Measurements from ENCODE around the gene MAD1L1.

Gene MAD1L1

DNA sequence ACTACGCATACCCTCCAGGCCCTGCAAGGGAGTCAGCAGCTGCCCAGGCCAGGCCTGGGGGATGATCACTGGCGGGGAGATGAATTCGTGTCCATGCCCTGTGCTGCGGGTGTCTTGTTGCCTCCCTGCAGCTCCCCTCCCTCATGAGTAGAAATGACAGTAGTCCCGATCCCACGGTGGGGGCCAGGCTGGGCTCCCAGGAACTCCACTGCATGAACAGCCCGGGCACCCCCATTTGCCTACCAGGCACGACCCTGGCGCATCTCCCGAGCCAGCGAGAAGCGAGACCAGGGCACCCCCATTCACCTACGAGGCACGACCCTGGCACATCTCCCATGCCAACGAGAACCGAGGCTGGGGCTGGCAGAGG lies 316.2 kb downstream of the MAD1L1 start:
- Histone ChIP-seq H3K27me3 (replicated peaks; ENCODE audit: control insufficient read depth, insufficient read depth, low read length, poor library complexity, severe bottlenecking) (no peaks in the 10 kb centered on the region), H3K9me3 (ENCODE audit: control insufficient read depth, low read length) (no peaks in the 10 kb centered on the region), H3K27ac (ENCODE audit: insufficient read depth, low read length, poor library complexity, severe bottlenecking) (no peak overlapping the region), H3K4me1 (ENCODE audit: control insufficient read depth, insufficient read depth, low read length, poor library complexity, severe bottlenecking) (peaks cover 19% of the 10 kb centered on the region), H3K4me3 (ENCODE audit: insufficient read depth, low read depth, low read length, poor library complexity, severe bottlenecking) (no peak overlapping the region), H3K36me3 (ENCODE audit: control insufficient read depth, insufficient read depth, low read length) (peaks cover 20% of the 10 kb centered on the region)
- DNase-seq = no peak

DNA sequence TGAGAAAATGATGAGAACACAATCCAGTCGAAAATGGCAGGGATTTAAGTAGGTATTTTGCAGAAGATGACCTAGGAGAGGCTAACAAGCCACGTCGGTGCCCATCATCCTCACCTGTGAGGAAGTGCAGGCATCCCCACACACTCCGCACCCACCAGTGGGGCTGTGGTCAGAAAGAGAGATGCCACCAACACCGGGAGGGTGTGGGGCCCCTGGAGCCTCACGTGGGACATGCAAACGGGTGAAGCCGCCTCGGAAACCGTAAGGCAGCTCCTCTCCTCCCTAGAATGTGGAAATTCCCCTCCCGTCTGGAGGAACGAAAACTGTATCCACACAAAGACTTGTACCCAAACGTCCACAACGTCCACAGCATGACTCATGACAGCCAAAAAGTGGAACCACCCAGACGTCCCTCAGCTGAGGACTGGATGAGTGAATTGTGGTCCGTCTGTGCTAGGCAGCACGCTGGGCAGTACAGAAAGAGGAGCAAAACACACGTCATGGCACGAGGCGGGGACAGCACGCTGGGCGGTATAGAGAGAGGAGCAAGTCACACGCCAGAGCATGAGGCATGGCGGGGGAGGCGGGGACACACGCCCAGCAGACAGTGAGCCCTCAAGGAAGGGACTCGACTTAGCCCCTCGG lies 316.7 kb downstream of the MAD1L1 start:
- H3K9me3 ChIP-seq (ENCODE audit: control insufficient read depth, low read length) = no peaks in the 10 kb centered on the region
- no peaks in the 10 kb centered on the region for H3K27me3 ChIP-seq (replicated peaks; ENCODE audit: control insufficient read depth, insufficient read depth, low read length, poor library complexity, severe bottlenecking)
- H3K27ac ChIP-seq (ENCODE audit: insufficient read depth, low read length, poor library complexity, severe bottlenecking) = no peak overlapping the region
- peaks cover 19% of the 10 kb centered on the region for H3K4me1 ChIP-seq (ENCODE audit: control insufficient read depth, insufficient read depth, low read length, poor library complexity, severe bottlenecking)
- peaks cover 21% of the 10 kb centered on the region for H3K36me3 ChIP-seq (ENCODE audit: control insufficient read depth, insufficient read depth, low read length)
- no peak for DNase-seq
- no peak overlapping the region for H3K4me3 ChIP-seq (ENCODE audit: insufficient read depth, low read depth, low read length, poor library complexity, severe bottlenecking)

DNA sequence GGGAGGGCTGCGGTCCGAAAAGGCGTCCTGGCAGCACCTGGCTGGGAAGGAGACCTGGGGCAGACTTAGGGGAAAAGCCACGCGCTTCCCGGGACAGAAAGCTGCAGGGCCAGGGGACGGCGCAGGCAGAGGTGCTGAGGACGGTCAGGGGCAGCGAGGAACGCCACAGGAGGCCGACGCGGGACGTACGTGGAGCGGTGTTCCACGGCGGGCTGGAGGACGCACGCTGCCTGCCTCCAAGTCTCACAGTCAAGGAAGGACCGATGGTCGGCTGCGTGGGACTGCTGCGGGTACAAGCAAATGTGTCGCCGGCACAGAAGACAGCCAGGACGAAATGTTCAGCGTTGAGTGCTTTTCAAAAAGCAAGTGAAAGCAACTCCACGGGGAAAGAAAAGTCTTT lies 317.4 kb downstream of the MAD1L1 start:
- DNase-seq = no peak
- H3K4me1 ChIP-seq (ENCODE audit: control insufficient read depth, insufficient read depth, low read length, poor library complexity, severe bottlenecking) = peaks cover 12% of the 10 kb centered on the region
- no peak overlapping the region for H3K4me3 ChIP-seq (ENCODE audit: insufficient read depth, low read depth, low read length, poor library complexity, severe bottlenecking)
- H3K36me3 ChIP-seq (ENCODE audit: control insufficient read depth, insufficient read depth, low read length) = peaks cover 27% of the 10 kb centered on the region
- H3K27me3 ChIP-seq (replicated peaks; ENCODE audit: control insufficient read depth, insufficient read depth, low read length, poor library complexity, severe bottlenecking) = no peaks in the 10 kb centered on the region
- no peaks in the 10 kb centered on the region for H3K9me3 ChIP-seq (ENCODE audit: control insufficient read depth, low read length)
- H3K27ac ChIP-seq (ENCODE audit: insufficient read depth, low read length, poor library complexity, severe bottlenecking) = no peak overlapping the region

DNA sequence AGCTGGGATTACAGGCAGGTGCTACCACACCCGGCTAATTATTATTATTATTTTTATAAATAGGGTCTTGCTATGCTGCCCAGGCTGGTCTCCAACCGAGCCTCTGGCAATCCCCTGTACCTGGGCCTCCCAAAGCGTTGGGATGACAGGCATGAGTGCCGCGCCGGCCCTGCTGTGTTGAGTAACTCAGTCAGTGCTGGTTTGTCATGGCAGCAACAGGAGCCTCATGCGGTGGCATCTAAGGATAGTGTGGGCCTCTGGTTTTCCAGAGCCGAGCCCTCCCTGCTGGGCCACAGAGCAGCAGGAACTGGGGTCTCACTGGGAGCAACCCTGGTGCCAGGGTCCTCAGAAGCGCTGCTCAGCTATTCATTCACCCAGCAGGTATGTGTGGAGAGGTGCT lies 318.0 kb downstream of the MAD1L1 start:
- Histone ChIP-seq H3K4me3 (ENCODE audit: insufficient read depth, low read depth, low read length, poor library complexity, severe bottlenecking) (no peak overlapping the region), H3K27ac (ENCODE audit: insufficient read depth, low read length, poor library complexity, severe bottlenecking) (no peak overlapping the region), H3K36me3 (ENCODE audit: control insufficient read depth, insufficient read depth, low read length) (peaks cover 32% of the 10 kb centered on the region), H3K27me3 (replicated peaks; ENCODE audit: control insufficient read depth, insufficient read depth, low read length, poor library complexity, severe bottlenecking) (no peaks in the 10 kb centered on the region), H3K4me1 (ENCODE audit: control insufficient read depth, insufficient read depth, low read length, poor library complexity, severe bottlenecking) (peaks cover 7% of the 10 kb centered on the region), H3K9me3 (ENCODE audit: control insufficient read depth, low read length) (no peaks in the 10 kb centered on the region)
- DNase-seq = no peak

DNA sequence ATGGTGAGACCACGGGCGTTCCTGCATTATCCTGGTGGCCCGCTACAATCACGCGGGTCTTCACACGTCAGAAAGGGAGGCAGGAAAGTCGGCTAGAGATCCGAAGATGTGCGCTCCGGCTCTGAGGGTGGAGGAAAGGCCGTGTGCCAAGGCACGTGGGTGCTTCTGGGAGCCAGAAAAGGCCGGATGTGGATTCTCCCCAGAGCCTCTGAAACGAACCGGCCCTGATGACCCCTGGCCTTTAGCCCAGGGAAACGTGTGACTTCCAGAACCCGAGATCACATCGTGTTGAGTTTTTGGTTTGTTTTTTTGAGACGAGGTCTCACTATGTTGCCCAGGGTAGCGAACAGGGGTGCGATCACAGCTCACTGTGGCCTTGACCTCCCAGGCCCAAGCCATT lies 318.4 kb downstream of the MAD1L1 start:
- Histone ChIP-seq H3K9me3 (ENCODE audit: control insufficient read depth, low read length) (no peaks in the 10 kb centered on the region), H3K4me1 (ENCODE audit: control insufficient read depth, insufficient read depth, low read length, poor library complexity, severe bottlenecking) (peaks cover 2% of the 10 kb centered on the region), H3K36me3 (ENCODE audit: control insufficient read depth, insufficient read depth, low read length) (peaks cover 36% of the 10 kb centered on the region), H3K27me3 (replicated peaks; ENCODE audit: control insufficient read depth, insufficient read depth, low read length, poor library complexity, severe bottlenecking) (no peaks in the 10 kb centered on the region), H3K27ac (ENCODE audit: insufficient read depth, low read length, poor library complexity, severe bottlenecking) (no peak overlapping the region), H3K4me3 (ENCODE audit: insufficient read depth, low read depth, low read length, poor library complexity, severe bottlenecking) (no peak overlapping the region)
- DNase-seq = no peak

DNA sequence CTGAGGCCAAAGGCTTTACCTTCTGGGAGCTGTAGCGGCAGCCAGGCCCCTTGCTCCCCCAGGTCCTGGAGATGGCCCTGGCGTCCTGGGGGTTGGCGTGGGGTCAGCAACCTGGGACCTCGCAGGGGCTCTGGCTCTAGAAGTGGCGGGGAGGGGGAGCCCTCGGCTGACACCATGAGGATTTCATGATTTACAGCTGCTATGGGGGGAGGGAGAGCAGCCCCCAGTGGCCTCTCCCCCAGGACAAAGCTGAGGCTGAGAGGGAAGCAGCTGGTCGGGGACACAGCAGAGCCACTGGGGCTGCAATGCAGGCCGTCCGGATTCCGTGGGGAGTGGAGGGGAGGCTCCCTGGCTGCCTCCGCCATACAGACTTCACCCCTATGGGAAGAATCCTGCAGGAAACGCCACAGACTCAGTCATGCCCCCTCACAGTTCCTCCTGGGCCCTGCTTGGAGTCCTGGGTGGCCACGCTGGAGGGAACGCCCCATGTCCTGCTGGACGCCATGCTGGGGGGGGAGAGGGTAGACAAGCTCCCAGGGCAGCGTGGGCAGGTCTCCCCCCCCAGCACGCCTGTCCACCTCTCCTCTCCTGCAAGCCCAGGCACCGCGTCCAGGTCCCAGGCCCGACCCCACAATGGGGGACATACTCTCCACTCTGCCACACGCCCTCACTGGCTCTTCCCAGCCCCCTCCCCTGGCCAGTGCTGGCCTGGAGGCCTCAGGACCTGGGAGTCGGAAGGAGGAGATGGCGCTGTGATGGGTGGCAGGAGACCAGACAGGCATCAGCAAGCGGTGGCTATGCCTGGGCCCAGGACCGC lies 319.1 kb downstream of the MAD1L1 start:
- Histone ChIP-seq H3K4me3 (ENCODE audit: insufficient read depth, low read depth, low read length, poor library complexity, severe bottlenecking) (no peak overlapping the region), H3K9me3 (ENCODE audit: control insufficient read depth, low read length) (no peaks in the 10 kb centered on the region), H3K36me3 (ENCODE audit: control insufficient read depth, insufficient read depth, low read length) (peaks cover 36% of the 10 kb centered on the region), H3K27me3 (replicated peaks; ENCODE audit: control insufficient read depth, insufficient read depth, low read length, poor library complexity, severe bottlenecking) (no peaks in the 10 kb centered on the region), H3K4me1 (ENCODE audit: control insufficient read depth, insufficient read depth, low read length, poor library complexity, severe bottlenecking) (no peaks in the 10 kb centered on the region), H3K27ac (ENCODE audit: insufficient read depth, low read length, poor library complexity, severe bottlenecking) (no peak overlapping the region)
- no peak for DNase-seq

DNA sequence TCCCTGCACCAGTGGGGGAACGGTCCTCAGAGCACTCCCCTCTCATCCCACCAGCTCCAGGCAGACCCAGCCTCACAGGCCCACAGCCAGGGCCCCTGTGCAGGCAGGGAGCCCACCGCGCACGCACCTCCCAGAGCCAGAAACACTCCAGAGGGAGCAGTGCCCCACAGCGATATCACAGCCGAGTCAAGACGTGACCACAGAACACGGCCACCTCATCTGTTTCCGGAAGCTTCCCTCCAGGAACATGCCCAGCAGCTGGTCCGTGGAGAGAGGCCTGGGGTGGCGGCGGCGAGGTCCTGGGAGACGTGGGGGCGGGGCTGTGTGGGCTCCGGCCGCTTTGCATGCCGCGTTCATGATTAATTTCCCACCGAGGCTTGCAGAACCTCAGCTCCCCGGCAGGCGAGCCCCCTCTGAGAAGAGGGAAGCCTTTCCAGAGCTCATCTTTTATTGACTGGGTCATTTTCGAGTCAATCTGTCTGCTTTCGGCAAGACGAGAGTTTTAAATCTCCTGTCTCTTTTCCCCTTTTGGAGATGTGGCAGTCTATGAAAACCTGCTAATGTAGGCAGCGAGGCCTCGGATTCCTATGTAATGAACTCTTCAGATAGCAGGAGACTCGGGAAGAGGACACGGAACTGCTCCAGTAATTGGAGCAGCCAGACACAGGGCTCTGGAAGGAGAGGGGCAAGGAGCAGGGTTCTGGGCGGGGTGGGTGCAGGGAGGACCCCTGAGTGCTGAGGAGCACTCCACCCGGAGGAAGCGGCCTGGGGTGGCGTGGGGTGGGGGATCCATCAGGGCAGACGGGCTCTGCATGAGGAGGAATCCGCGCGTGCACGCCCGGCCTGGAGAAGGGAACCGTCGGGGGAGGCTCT lies 319.9 kb downstream of the MAD1L1 start:
- Histone ChIP-seq H3K4me1 (ENCODE audit: control insufficient read depth, insufficient read depth, low read length, poor library complexity, severe bottlenecking) (no peaks in the 10 kb centered on the region), H3K27ac (ENCODE audit: insufficient read depth, low read length, poor library complexity, severe bottlenecking) (no peak overlapping the region), H3K4me3 (ENCODE audit: insufficient read depth, low read depth, low read length, poor library complexity, severe bottlenecking) (no peak overlapping the region), H3K27me3 (replicated peaks; ENCODE audit: control insufficient read depth, insufficient read depth, low read length, poor library complexity, severe bottlenecking) (no peaks in the 10 kb centered on the region), H3K36me3 (ENCODE audit: control insufficient read depth, insufficient read depth, low read length) (peaks cover 32% of the 10 kb centered on the region), H3K9me3 (ENCODE audit: control insufficient read depth, low read length) (no peaks in the 10 kb centered on the region)
- DNase-seq = no peak

DNA sequence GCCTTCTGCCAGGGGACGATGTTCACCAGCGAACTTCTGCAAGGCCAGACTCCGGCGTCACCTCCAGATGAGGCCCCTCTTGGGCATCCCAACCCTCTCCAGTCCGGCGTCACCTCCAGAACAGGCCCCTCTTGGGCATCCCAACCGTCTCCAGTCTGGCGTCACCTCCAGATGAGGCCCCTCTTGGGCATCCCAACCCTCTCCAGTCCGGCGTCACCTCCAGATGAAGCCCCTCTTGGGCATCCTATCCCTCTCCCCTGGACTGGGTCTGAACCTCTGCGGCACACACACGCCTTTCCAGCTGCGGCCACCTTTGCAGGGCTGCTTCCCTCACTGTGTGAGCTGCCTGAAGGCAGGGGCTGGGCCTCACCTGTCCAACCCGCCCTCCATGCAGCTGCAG lies 321.2 kb downstream of the MAD1L1 start:
- Histone ChIP-seq H3K36me3 (ENCODE audit: control insufficient read depth, insufficient read depth, low read length) (peaks cover 32% of the 10 kb centered on the region), H3K9me3 (ENCODE audit: control insufficient read depth, low read length) (no peaks in the 10 kb centered on the region), H3K27ac (ENCODE audit: insufficient read depth, low read length, poor library complexity, severe bottlenecking) (no peak overlapping the region), H3K27me3 (replicated peaks; ENCODE audit: control insufficient read depth, insufficient read depth, low read length, poor library complexity, severe bottlenecking) (no peaks in the 10 kb centered on the region), H3K4me3 (ENCODE audit: insufficient read depth, low read depth, low read length, poor library complexity, severe bottlenecking) (no peak overlapping the region), H3K4me1 (ENCODE audit: control insufficient read depth, insufficient read depth, low read length, poor library complexity, severe bottlenecking) (no peaks in the 10 kb centered on the region)
- no peak for DNase-seq

DNA sequence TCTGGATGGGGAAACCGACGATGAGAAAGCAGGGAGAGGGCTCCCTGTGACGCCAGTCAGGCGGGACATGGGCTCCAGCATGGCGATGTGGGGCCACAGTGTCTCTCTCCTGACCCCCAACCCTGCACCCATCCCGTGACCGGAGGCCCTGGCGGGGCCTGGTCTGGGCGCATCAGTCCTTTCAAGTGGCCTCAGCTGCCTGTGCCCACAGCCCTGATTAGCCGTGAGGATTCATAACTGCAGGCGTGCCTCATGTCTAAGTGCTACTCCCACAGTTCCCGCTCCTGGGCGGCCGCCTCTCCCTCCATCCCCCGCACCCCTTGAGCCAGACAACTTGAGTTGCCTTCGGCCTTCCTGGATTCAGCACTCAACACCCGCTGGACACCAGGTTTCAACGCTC lies 321.9 kb downstream of the MAD1L1 start:
- Histone ChIP-seq H3K36me3 (ENCODE audit: control insufficient read depth, insufficient read depth, low read length) (peaks cover 32% of the 10 kb centered on the region), H3K27ac (ENCODE audit: insufficient read depth, low read length, poor library complexity, severe bottlenecking) (no peak overlapping the region)

More for the DNA sequence above, 321.9 kb downstream of the MAD1L1 start:
- no peaks in the 10 kb centered on the region for H3K4me1 ChIP-seq (ENCODE audit: control insufficient read depth, insufficient read depth, low read length, poor library complexity, severe bottlenecking)
- H3K4me3 ChIP-seq (ENCODE audit: insufficient read depth, low read depth, low read length, poor library complexity, severe bottlenecking) = no peak overlapping the region
- H3K9me3 ChIP-seq (ENCODE audit: control insufficient read depth, low read length) = no peaks in the 10 kb centered on the region
- H3K27me3 ChIP-seq (replicated peaks; ENCODE audit: control insufficient read depth, insufficient read depth, low read length, poor library complexity, severe bottlenecking) = no peaks in the 10 kb centered on the region
- no peak for DNase-seq

Data from effector memory CD4-positive, alpha-beta T cell (primary cell).